Esophagus (tissue), 2 donors: Measurements from ENCODE around the gene RNF123. TPM values are rescaled to one million over a fixed set of nuclear protein-coding genes. Genes with fewer than 3 reads are reported as not detected.

Experiments used
- H3K27ac ChIP-seq, 2 donors: one replicate each; pipeline ENCODE4 v1.5.1; 2013; ENCODE audit warnings: low read depth in 2 of 2, mild to moderate bottlenecking in 2 of 2, inconsistent platforms in 1 of 2, low read length in 1 of 2, moderate library complexity in 1 of 2
- H3K27me3 ChIP-seq, 2 donors: one replicate each; pipeline ENCODE4 v1.6.1; 2013; ENCODE audit warnings: low read length in 2 of 2, control low read depth in 1 of 2, mild to moderate bottlenecking in 1 of 2; ENCODE audit not compliant: insufficient read depth in 2 of 2, control insufficient read depth in 1 of 2
- H3K36me3 ChIP-seq, 2 donors: one replicate each; pipeline ENCODE4 v1.6.1; 2013; ENCODE audit warnings: low read length in 1 of 2; ENCODE audit not compliant: control insufficient read depth in 2 of 2, insufficient read depth in 2 of 2
- H3K4me1 ChIP-seq, 2 donors: one replicate each; pipeline ENCODE4 v1.6.1; 2013; ENCODE audit warnings: low read length in 1 of 2; ENCODE audit not compliant: control insufficient read depth in 2 of 2, insufficient read depth in 2 of 2
- H3K4me3 ChIP-seq, 2 donors: one replicate each; pipeline ENCODE4 v1.5.1; 2013; ENCODE audit warnings: low read length in 2 of 2, mild to moderate bottlenecking in 2 of 2, low read depth in 1 of 2, moderate library complexity in 1 of 2
- H3K9me3 ChIP-seq, 2 donors: one replicate each; pipeline ENCODE4 v1.6.1; 2013; ENCODE audit warnings: mild to moderate bottlenecking in 2 of 2, low read depth in 1 of 2, low read length in 1 of 2, moderate library complexity in 1 of 2; ENCODE audit not compliant: control insufficient read depth in 2 of 2, insufficient read depth in 1 of 2
- WGBS, 2 donors: extraction: QIAGEN DNeasy Blood & Tissue Kit; methylation state at CpG; one replicate each; pipeline ENCODE4 v1.1.7; 2013; 5-methylcytosine and 5-hydroxymethylcytosine counted together
- polyA plus RNA-seq, 2 donors: library from polyadenylated mRNA; stranded (reverse); fragments of 200-250 nt; gene quantifications; one replicate each; pipeline ENCODE4 v1.2.3, GENCODE V29; 2013
- donor health status: healthy with polysubstance abuse.
- donor health status: Bipolar disorder and iron deficiency.

Gene RNF123
- polyA plus RNA-seq, 2 donors = 14.7 to 16.9 TPM

DNA sequence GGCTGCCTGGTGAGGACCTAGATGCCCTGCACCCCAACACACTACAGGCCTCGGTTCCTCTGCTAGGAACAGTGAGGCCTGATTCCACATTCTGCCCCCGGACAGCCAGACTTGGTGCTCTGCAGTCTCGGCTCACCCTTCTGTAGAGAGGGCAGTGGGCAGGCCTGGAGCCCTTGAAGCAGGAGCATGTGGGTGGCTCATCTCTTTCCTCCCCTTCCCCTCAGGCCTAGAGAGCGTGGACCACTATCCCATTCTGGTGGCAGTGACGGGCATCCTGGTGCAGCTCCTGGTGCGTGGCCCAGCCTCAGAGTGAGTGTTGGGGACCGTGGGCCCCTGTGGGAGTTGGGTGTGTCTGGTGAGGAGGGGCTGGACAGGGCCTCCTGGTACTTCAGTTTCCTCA, 26.8 kb downstream of the RNF123 start:
- WGBS, 2 donors = 92 to 94% methylated on average over 7 of the region's 7 CpGs

DNA sequence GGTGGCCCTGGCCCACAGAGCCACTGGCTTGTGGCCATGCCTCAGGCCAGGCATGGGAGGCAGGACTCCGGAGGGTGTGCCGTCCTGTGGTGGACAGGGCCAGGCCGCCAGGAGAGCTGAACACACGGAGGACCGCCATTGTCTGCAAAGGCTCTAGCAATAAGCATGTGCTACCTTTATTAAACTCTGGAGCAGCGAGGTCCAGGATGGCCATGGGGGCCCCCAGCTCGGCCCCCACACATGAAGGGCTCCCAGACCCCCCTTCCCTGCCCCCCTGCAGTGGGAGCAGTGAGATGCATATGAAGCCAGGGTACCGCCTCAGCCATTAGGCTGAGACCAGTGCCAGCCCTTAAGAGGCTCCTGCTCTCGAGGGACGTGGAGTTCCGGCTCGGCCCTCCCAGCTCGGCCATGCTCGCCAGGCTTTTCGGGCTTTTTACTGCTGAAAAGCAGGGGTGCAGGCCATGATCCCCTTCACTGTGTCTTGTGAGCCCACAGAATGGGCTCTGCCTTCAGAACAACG, 27.4 kb downstream of the RNF123 start:
- Histone ChIP-seq H3K4me1 (peaks cover 7 to 16% of the 10 kb centered on the region in 2 donors), H3K27ac (no peak overlapping the region), H3K9me3 (no peaks in the 10 kb centered on the region), H3K36me3 (peaks cover 4 to 39% of the 10 kb centered on the region in 2 donors), H3K4me3 (no peak overlapping the region), H3K27me3 (no peaks in the 10 kb centered on the region)
- 92 to 94% methylated on average over 16 of the region's 16 CpGs for WGBS, 2 donors

More for the DNA sequence above, 26.8 kb downstream of the RNF123 start:
- H3K36me3 ChIP-seq = peaks cover 6 to 34% of the 10 kb centered on the region in 2 donors
- peaks cover 7 to 16% of the 10 kb centered on the region in 2 donors for H3K4me1 ChIP-seq
- no peaks in the 10 kb centered on the region for H3K27me3 ChIP-seq
- H3K27ac ChIP-seq = no peak overlapping the region
- no peak overlapping the region for H3K4me3 ChIP-seq
- H3K9me3 ChIP-seq = no peaks in the 10 kb centered on the region

GRCh38 chr3:49717211-49717958, 28.0 kb downstream of the RNF123 start:
- Histone ChIP-seq H3K36me3 (peaks cover 4 to 41% of the 10 kb centered on the region in 2 donors), H3K27me3 (no peaks in the 10 kb centered on the region), H3K4me3 (no peak overlapping the region), H3K27ac (no peak overlapping the region), H3K9me3 (no peaks in the 10 kb centered on the region), H3K4me1 (peaks cover 7 to 18% of the 10 kb centered on the region in 2 donors)
- 90 to 92% methylated on average over 14 of the region's 14 CpGs for WGBS, 2 donors

DNA sequence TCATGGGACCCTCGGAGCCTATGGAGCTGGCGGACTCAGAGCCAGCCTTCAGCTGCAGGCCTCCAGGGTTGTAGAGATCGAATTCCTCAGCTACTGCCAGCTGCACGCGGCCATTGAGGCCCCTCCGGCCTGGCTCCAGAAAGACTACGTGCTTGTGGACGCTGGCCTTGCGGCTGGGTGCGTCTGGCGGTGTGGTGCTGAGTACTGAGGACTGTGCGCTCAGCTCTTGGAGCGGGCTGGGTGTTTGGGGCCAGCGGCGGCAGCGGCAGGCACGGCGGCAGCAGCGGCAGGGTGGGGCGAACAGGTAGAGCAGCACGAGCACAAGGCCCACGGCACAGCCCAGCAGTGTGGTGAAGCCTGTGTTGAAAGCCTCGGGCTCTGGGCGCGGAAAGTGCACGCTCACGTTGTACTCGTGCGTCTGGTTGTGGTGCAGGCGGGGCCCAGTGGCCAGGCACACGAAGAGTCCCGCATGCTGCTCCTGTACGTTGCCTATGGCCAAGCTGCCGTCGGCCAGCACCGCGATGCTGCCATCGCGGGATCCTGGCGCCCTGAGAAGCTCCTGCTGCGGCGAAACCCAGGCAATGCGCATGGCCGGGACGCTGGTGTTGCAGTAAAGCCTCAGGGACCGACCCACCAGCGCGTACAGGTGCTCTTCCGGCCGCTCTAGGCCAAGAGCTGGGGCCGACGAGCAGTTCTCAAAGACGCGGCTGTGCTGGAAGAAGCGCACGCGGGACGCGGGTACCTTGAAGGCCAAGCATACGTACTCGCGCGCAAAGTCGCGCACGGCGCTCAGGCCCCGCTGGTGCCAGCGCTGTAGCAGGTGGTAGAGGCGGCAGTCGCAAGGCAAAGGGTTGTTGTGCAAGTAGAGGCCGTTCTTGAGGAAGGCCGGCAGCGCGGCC, 28.9 kb downstream of the RNF123 start:
- Histone ChIP-seq H3K36me3 (peaks cover 4 to 46% of the 10 kb centered on the region in 2 donors), H3K4me1 (peaks cover 7 to 26% of the 10 kb centered on the region in 2 donors), H3K27me3 (no peaks in the 10 kb centered on the region), H3K4me3 (peak overlapping the region in 1 of 2 donors; percentile 44), H3K9me3 (no peaks in the 10 kb centered on the region), H3K27ac (peak overlapping the region in 1 of 2 donors; percentile 2)
- WGBS, 2 donors = 52 to 54% methylated on average over 73 to 75 of the region's 75 CpGs

GRCh38 chr3:49718858-49719213, 29.5 kb downstream of the RNF123 start:
- H3K27ac ChIP-seq = no peak overlapping the region

DNA sequence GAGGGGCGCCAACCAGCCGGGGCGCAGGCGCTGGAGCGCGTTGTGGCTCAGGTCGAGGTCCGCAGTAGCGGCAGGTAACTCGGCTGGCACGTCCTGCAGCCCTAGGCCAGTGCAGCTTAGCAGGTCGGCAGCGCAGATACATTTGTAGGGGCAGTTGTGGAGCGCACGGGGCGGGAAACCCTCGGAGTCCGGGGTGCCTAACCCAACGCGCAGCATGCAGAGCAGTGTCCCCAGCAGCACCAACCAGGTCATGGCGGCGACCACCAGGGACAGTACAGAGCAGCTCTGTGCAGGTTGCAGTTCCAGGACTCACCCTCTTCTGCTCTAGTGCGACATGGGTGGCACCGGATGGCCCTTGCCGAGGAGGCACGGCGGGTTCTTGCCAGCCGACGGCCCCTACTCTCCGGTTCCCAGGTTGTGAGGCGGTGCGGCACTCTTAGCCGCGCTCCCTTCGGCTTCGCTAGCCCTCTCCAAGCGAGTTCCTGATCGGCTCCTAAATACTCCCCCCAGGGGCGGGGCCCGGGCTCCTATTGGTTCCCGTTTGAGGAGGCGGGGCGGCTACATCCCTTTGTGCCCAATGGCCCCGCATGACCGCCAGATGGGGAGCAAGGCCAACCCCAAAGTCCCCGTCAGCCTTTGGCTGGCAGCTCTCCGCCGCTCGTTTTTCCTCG, 30.0 kb downstream of the RNF123 start, which contains the start of gene AMIGO3:
AMIGO3 (minus strand) TSS at position 471 of the 671 bp plus-strand sequence; CDS start at position 252, 219 bp downstream.
- H3K4me1 ChIP-seq = peaks cover 7 to 26% of the 10 kb centered on the region in 2 donors
- H3K4me3 ChIP-seq = peak within 1 kb of the TSS; percentile 31 to 44
- H3K27me3 ChIP-seq = no peaks in the 10 kb centered on the region
- H3K27ac ChIP-seq = peak within 1 kb of the TSS; percentile 44 to 80
- H3K36me3 ChIP-seq = peaks cover 4 to 40% of the 10 kb centered on the region in 2 donors
- 0 to 1% methylated on average over 50 of the region's 50 CpGs for WGBS, 2 donors
- H3K9me3 ChIP-seq = no peaks in the 10 kb centered on the region

More at GRCh38 chr3:49718858-49719213, 29.5 kb downstream of the RNF123 start:
- no peaks in the 10 kb centered on the region for H3K9me3 ChIP-seq
- 6 to 9% methylated on average over 33 of the region's 33 CpGs for WGBS, 2 donors
- H3K36me3 ChIP-seq = peaks cover 4 to 45% of the 10 kb centered on the region in 2 donors
- peaks cover 7 to 26% of the 10 kb centered on the region in 2 donors for H3K4me1 ChIP-seq
- H3K27me3 ChIP-seq = no peaks in the 10 kb centered on the region
- H3K4me3 ChIP-seq = peak overlapping the region; percentile 31 to 44

DNA sequence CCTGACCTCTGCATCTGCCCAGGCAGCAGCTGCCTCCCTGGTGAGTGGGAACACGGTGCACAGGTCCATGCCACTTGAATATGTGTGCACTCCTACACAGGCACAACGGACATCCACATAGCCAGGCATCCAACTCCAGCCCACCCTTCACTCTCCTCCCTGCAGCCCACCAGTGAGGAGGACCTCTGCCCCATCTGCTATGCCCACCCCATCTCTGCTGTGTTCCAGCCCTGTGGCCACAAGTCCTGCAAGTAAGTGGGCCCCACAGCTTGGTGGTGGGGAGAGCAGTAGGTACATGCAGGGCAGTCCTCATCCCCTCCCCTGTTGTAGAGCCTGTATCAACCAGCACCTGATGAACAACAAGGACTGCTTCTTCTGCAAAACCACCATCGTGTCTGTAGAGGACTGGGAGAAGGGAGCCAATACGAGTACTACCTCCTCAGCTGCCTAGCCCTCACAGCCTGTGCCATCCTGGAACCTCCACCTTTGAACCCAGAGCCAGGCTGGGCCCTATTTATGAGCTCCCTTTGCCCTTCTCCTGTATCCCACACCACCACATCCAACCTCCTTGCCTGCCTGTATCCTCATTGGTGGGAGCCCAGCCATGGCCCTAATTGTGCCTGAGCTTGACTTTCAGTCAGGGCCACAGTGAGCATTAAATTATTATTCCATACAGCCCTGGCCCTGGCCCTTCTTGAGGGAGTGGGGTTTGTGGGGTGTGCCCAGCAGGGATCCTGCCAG, 31.7 kb downstream of the RNF123 start:
- WGBS, 2 donors = 63 to 66% methylated on average over 4 of the region's 4 CpGs
- no peaks in the 10 kb centered on the region for H3K27me3 ChIP-seq
- no peak overlapping the region for H3K27ac ChIP-seq
- H3K9me3 ChIP-seq = no peaks in the 10 kb centered on the region
- H3K4me1 ChIP-seq = peaks cover 7 to 31% of the 10 kb centered on the region in 2 donors
- H3K4me3 ChIP-seq = no peak overlapping the region
- peaks cover 4 to 29% of the 10 kb centered on the region in 2 donors for H3K36me3 ChIP-seq

GRCh38 chr3:49721596-49721895, 32.2 kb downstream of the RNF123 start:
- no peak overlapping the region for H3K27ac ChIP-seq
- H3K4me3 ChIP-seq = no peak overlapping the region
- H3K36me3 ChIP-seq = peaks cover 4 to 26% of the 10 kb centered on the region in 2 donors
- no peaks in the 10 kb centered on the region for H3K9me3 ChIP-seq
- peaks cover 7 to 31% of the 10 kb centered on the region in 2 donors for H3K4me1 ChIP-seq
- no peaks in the 10 kb centered on the region for H3K27me3 ChIP-seq
- WGBS, 2 donors = 62 to 77% methylated on average over 9 of the region's 9 CpGs
